Mucosa of stomach (tissue), 1 donor: Measurements from ENCODE around the gene CARD11.

Experiments used
- H3K27me3 ChIP-seq: one replicate; pipeline ENCODE4 v1.7.0; 2013; ENCODE audit warnings: mild to moderate bottlenecking, low read length; ENCODE audit not compliant: control insufficient read depth, insufficient read depth
- H3K36me3 ChIP-seq: one replicate; pipeline ENCODE4 v1.7.0; 2013; ENCODE audit warnings: low read length; ENCODE audit not compliant: control insufficient read depth, insufficient read depth
- H3K4me1 ChIP-seq: one replicate; pipeline ENCODE4 v1.7.0; 2013; ENCODE audit warnings: mild to moderate bottlenecking, low read length; ENCODE audit not compliant: control insufficient read depth, insufficient read depth
- H3K4me3 ChIP-seq: one replicate; pipeline ENCODE4 v1.7.0; 2013; ENCODE audit warnings: low read length
- H3K9ac ChIP-seq: one replicate; pipeline ENCODE4 v1.7.0; 2013; ENCODE audit warnings: mild to moderate bottlenecking, low read length, moderate library complexity
- H3K9me3 ChIP-seq: one replicate; pipeline ENCODE4 v1.7.0; 2013; ENCODE audit warnings: mild to moderate bottlenecking, low read length, moderate library complexity; ENCODE audit not compliant: control insufficient read depth
- donor health status: Pancreatic carcinoma.

Gene CARD11

GRCh38 chr7:3009086-3009485 lies 34.6 kb downstream of the CARD11 start:
- Histone ChIP-seq H3K36me3 (no peaks in the 10 kb centered on the region), H3K4me1 (no peaks in the 10 kb centered on the region), H3K4me3 (no peak overlapping the region), H3K9me3 (no peaks in the 10 kb centered on the region), H3K27me3 (no peaks in the 10 kb centered on the region), H3K9ac (no peak overlapping the region)

DNA sequence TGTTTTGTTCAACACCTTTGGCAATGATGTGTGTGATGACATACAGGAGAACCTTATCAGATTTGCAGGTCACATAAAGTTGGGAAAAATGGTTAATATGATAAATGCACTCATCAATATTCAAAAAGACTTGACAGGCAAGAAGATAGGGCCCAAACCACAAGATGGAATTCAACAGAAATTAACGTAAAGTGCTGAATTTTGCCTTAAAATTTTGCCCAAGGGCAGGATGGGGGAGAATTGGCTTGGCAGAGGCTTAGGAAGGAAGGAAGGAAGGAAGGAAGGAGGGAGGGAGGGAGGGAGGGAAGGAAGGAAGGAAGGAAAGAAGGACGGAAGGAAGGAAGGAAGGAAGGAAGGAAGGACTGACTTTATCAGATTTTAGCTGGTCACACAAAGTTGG lies 35.3 kb downstream of the CARD11 start:
- Histone ChIP-seq H3K9me3 (no peaks in the 10 kb centered on the region), H3K9ac (no peak overlapping the region), H3K36me3 (no peaks in the 10 kb centered on the region), H3K27me3 (no peaks in the 10 kb centered on the region), H3K4me3 (no peak overlapping the region), H3K4me1 (no peaks in the 10 kb centered on the region)

DNA sequence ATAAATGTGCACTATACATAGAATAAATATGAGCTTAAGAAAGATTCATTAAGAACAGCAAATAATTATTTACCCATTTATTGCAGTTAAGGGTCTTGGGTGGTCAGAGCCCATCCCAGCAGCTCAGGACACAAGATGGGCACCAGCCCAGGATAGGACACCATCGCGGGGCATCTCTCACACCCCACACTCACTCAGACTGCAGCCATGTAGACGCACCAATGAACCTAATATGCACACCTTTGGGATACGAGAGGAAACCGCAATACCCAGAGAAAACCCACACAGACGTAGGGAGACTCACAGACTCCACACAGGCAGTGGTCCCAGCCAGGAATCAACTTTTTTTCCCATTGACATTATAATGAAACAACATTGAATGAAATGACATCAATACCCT lies 36.0 kb downstream of the CARD11 start:
- Histone ChIP-seq H3K4me1 (no peaks in the 10 kb centered on the region), H3K9ac (no peak overlapping the region), H3K9me3 (no peaks in the 10 kb centered on the region), H3K36me3 (no peaks in the 10 kb centered on the region), H3K4me3 (no peak overlapping the region), H3K27me3 (no peaks in the 10 kb centered on the region)

DNA sequence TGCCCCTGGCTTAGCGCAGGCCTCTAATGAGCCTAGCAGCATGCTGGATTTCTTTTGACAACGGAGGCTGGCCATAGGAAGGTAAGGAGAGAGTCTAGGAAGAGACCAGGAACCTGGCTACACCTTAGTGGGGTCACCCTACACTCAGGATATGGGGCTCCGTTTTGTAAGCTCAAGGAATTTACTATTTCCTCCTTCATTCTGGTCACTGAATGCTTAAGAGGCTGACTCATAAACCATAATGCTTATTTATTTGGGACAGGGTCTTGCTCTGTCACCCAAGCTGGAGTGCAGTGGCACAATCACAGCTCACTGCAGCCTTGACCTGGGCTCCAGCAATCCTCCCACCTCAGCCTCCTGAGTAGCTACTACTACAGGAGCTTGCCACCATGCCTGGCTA lies 38.4 kb downstream of the CARD11 start:
- no peaks in the 10 kb centered on the region for H3K4me1 ChIP-seq
- no peaks in the 10 kb centered on the region for H3K9me3 ChIP-seq
- no peaks in the 10 kb centered on the region for H3K36me3 ChIP-seq
- H3K4me3 ChIP-seq, result no peak overlapping the region
- no peak overlapping the region for H3K9ac ChIP-seq
- H3K27me3 ChIP-seq, result no peaks in the 10 kb centered on the region

- H3K9me3 ChIP-seq, result no peaks in the 10 kb centered on the region
- H3K9ac ChIP-seq, result no peak overlapping the region
- H3K36me3 ChIP-seq, result no peaks in the 10 kb centered on the region
- H3K27me3 ChIP-seq, result no peaks in the 10 kb centered on the region
- H3K4me3 ChIP-seq, result no peak overlapping the region
- peaks cover 13% of the 10 kb centered on the region for H3K4me1 ChIP-seq
These were observed 39.7 kb downstream of the CARD11 start for GRCh38 chr7:3003936-3004335.

- Histone ChIP-seq H3K4me1 (peaks cover 19% of the 10 kb centered on the region), H3K27me3 (no peaks in the 10 kb centered on the region), H3K9ac (no peak overlapping the region), H3K4me3 (no peak overlapping the region), H3K36me3 (no peaks in the 10 kb centered on the region), H3K9me3 (no peaks in the 10 kb centered on the region)
These were observed 41.0 kb downstream of the CARD11 start for GRCh38 chr7:3002631-3003030.

DNA sequence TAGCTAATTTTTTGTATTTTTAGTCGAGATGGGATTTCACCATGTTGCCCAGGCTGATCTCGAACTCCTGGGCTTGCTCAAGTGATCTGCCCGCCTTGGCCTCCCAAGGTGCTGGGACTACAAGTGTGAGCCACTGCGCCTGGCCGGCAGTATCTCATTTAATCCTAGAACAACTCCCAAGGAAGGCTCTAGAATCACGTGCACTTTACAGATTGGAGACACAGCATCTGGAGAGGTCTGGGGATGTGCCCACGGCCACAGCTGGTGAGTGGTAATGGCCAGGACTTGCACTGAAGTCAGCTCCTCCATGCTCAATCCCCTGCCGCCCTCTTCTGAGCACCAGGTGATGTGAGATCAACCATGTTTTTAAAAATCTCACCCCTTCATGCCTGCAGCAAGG lies 43.1 kb downstream of the CARD11 start:
- H3K4me3 ChIP-seq, result no peak overlapping the region
- H3K4me1 ChIP-seq, result peaks cover 19% of the 10 kb centered on the region
- no peak overlapping the region for H3K9ac ChIP-seq
- no peaks in the 10 kb centered on the region for H3K27me3 ChIP-seq
- no peaks in the 10 kb centered on the region for H3K36me3 ChIP-seq
- no peaks in the 10 kb centered on the region for H3K9me3 ChIP-seq

DNA sequence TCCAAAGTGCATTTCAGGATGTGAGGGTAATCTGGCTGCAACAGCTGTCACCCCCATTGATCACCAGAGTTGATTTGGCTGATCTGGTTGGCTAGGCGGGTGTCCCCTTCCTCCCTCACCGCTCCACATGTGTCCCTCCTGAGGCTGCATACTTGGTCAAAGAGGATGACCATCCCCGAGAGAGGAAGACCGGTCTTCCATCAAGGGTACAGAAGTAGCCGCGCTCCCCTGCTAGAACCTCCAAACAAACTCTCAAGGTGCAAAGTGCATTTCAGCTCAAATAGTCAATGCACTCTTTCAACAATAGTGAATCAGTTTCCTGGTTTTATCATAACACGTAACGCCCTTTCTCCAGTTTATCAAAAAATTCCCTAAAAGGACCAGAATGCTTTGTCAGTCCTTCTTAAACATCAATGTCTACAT lies 44.6 kb downstream of the CARD11 start:
- H3K4me1 ChIP-seq, result peaks cover 22% of the 10 kb centered on the region
- no peak overlapping the region for H3K9ac ChIP-seq
- no peaks in the 10 kb centered on the region for H3K36me3 ChIP-seq
- H3K4me3 ChIP-seq, result no peak overlapping the region
- H3K27me3 ChIP-seq, result no peaks in the 10 kb centered on the region
- H3K9me3 ChIP-seq, result no peaks in the 10 kb centered on the region

DNA sequence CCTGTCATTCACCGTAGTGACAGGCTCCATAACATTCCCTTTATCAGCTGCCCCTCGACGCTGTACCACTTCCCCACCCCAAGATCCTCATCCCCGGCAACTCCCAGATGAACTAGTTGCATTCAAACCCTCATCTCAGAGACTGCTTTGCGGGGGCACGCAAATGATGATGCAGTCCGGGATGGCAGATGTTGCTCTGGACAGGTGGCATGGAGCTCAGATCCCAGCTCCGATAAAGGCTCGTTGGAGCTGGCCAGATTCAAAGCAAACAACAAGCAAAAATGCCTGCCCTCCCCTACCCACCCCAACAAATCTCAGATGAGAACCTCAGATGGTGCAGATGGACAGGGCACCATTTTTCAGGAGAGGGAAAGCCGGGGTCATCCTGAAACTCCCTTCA lies 46.7 kb downstream of the CARD11 start:
- H3K36me3 ChIP-seq, result no peaks in the 10 kb centered on the region
- H3K9me3 ChIP-seq, result no peaks in the 10 kb centered on the region
- no peaks in the 10 kb centered on the region for H3K27me3 ChIP-seq
- H3K4me3 ChIP-seq, result no peak overlapping the region
- no peak overlapping the region for H3K9ac ChIP-seq
- peaks cover 34% of the 10 kb centered on the region for H3K4me1 ChIP-seq

- H3K9me3 ChIP-seq, result no peaks in the 10 kb centered on the region
- no peaks in the 10 kb centered on the region for H3K36me3 ChIP-seq
- H3K4me3 ChIP-seq, result no peak overlapping the region
- no peak overlapping the region for H3K9ac ChIP-seq
- H3K27me3 ChIP-seq, result no peaks in the 10 kb centered on the region
- peaks cover 34% of the 10 kb centered on the region for H3K4me1 ChIP-seq
These were observed 47.5 kb downstream of the CARD11 start for GRCh38 chr7:2996141-2996540.

DNA sequence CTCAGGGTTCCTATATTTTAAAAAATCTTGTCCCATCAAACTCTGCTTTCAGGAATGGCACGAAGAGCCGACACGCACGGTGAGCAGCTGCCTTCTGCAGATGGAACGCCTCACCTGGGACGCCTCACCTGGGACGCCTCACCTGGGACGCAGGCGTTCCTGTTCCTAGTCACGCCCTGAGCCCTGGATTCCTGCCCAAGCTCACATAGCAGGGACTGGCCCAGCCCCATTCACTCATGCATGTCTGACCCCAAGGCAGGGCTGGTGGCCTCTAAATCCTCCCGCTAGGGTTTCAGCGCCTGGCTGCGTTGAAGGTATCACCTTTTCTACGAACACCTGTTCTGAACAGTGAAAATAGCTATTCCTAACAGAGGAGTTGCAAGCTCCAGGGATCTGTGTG lies 49.8 kb downstream of the CARD11 start:
- H3K9me3 ChIP-seq, result no peaks in the 10 kb centered on the region
- no peak overlapping the region for H3K4me3 ChIP-seq
- no peak overlapping the region for H3K9ac ChIP-seq
- peaks cover 21% of the 10 kb centered on the region for H3K4me1 ChIP-seq
- no peaks in the 10 kb centered on the region for H3K27me3 ChIP-seq
- no peaks in the 10 kb centered on the region for H3K36me3 ChIP-seq

DNA sequence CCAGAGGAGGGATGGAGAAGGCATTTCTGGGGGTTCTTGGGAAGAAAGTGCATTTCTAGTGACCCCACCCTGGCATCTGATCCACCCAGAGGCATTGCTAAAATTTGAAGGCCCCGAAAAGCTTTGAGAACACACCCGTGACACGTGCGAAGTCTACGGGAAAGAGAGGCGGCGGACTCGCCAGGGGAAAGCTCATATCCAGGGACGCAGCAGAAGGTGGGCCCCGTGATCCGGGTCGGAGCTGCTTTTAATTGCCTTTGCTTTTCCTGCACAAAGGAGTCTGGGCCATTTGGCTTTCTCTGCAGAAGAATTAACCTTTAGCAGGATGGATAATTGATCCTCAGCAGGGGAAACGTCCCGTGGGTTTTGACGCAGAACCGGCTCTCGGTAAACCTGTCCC lies 50.3 kb downstream of the CARD11 start:
- Histone ChIP-seq H3K9ac (no peak overlapping the region), H3K27me3 (no peaks in the 10 kb centered on the region), H3K9me3 (no peaks in the 10 kb centered on the region), H3K36me3 (no peaks in the 10 kb centered on the region), H3K4me3 (no peak overlapping the region), H3K4me1 (peaks cover 16% of the 10 kb centered on the region)

DNA sequence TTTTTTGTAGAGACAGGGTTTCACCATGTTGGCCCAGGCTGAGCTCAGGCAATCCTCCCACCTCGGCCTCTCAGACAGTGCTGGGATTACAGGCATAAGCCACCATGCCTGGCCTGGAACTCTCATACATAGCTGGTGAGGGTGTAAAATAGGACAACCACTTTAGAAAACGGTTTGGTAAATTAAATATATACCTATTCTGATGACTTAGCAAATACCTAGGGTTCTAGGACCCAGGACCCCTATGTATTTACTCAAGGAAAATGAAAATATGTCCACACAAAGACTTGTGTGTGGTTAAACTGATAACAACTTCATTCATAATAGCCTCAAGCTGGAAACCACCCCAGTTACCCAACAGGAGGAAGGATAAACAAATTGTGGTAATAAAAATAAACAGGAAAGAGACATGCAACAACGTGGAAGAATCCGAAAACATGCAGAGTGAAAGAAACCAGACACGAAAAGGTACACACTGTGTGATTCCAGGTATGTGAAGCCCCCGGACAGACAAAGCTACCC lies 52.7 kb downstream of the CARD11 start:
- no peaks in the 10 kb centered on the region for H3K9me3 ChIP-seq
- H3K4me3 ChIP-seq, result no peak overlapping the region
- H3K36me3 ChIP-seq, result no peaks in the 10 kb centered on the region

More for the DNA sequence above, 52.7 kb downstream of the CARD11 start:
- H3K27me3 ChIP-seq, result no peaks in the 10 kb centered on the region
- H3K4me1 ChIP-seq, result peaks cover 15% of the 10 kb centered on the region
- no peak overlapping the region for H3K9ac ChIP-seq
